ENCODE data around the gene THRB. TPM values are rescaled to one million over a fixed set of nuclear protein-coding genes. Genes with fewer than 3 reads are reported as not detected.

THRB gene
- total RNA-seq, 6 donors from 2014 or later = 5.5 to 15.2 (median 12.0) TPM

DNA sequence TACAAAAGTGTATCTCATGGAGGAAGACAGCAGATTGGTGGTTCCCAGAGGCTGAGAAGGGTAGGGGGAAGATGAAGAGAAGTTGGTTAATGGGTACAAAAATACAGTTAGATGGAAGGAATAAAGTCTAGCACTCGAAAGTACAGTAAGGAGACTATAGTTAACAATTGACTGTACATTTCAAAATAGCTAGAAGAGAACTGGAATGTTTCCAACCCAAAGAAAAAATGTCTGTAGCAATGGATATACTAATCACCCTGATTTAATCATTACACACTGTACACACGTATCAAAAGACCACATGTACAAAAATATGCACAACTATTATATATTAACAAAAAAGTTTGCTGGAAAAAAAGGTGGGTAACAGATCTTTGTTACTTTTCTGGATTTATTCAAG is 57.3 kb downstream of the THRB start:
- H3K27me3 ChIP-seq = no peaks in the 10 kb centered on the region
- no peaks in the 10 kb centered on the region for H3K4me1 ChIP-seq
- no peak for TF ChIP-seq POLR2AphosphoS5 (IDR thresholded peaks at IDR 0.05)
- TF ChIP-seq EP300 (IDR thresholded peaks at IDR 0.05) = no peak
- no peak for TF ChIP-seq POLR2A (IDR thresholded peaks at IDR 0.05)
- TF ChIP-seq, protein P1, sequence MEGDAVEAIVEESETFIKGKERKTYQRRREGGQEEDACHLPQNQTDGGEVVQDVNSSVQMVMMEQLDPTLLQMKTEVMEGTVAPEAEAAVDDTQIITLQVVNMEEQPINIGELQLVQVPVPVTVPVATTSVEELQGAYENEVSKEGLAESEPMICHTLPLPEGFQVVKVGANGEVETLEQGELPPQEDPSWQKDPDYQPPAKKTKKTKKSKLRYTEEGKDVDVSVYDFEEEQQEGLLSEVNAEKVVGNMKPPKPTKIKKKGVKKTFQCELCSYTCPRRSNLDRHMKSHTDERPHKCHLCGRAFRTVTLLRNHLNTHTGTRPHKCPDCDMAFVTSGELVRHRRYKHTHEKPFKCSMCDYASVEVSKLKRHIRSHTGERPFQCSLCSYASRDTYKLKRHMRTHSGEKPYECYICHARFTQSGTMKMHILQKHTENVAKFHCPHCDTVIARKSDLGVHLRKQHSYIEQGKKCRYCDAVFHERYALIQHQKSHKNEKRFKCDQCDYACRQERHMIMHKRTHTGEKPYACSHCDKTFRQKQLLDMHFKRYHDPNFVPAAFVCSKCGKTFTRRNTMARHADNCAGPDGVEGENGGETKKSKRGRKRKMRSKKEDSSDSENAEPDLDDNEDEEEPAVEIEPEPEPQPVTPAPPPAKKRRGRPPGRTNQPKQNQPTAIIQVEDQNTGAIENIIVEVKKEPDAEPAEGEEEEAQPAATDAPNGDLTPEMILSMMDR (IDR thresholded peaks at IDR 0.05) = no peak
- H3K9me3 ChIP-seq = no peaks in the 10 kb centered on the region
- H3K4me3 ChIP-seq = no peak overlapping the region
- no peak for ATAC-seq (ENCODE audit: low FRiP score in 2 of 2)
- no peaks in the 10 kb centered on the region for H3K36me3 ChIP-seq
- no peak overlapping the region for H3K27ac ChIP-seq
- no peak for DNase-seq
- WGBS, 2 donors = 56 to 60% methylated on average over 2 of the region's 2 CpGs

DNA sequence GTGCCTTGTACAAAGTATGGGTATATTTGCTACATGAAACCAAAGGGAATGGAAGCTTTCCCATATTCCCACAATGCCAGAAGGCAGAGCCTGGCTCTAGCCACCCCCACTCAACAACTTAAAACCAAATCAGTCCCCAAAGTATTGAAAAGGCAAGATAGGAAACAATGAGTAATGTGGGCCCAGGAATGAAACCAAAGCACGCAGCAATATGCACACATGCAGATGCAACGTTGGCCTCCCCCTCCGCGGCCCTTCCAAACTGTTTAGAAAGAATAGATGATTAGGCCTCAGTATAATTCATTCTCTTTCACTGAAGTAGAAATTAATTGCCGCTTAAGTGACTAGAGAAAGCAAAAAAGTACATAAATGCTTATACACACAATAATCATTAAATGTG is 59.1 kb downstream of the THRB start:
- 95% methylated on average over 5 of the region's 5 CpGs for WGBS, 2 donors
- ATAC-seq (ENCODE audit: low FRiP score in 2 of 2) (no peak), DNase-seq (no peak)
- Histone ChIP-seq H3K27ac (no peak overlapping the region), H3K4me3 (no peak overlapping the region), H3K36me3 (no peaks in the 10 kb centered on the region), H3K4me1 (no peaks in the 10 kb centered on the region), H3K9me3 (no peaks in the 10 kb centered on the region), H3K27me3 (no peaks in the 10 kb centered on the region)
- TF ChIP-seq, protein P1 (IDR thresholded peaks at IDR 0.05) = no peak
- TF ChIP-seq EP300 (IDR thresholded peaks at IDR 0.05) = no peak
- TF ChIP-seq POLR2AphosphoS5 (IDR thresholded peaks at IDR 0.05) = no peak
- TF ChIP-seq POLR2A (IDR thresholded peaks at IDR 0.05) = no peak

DNA sequence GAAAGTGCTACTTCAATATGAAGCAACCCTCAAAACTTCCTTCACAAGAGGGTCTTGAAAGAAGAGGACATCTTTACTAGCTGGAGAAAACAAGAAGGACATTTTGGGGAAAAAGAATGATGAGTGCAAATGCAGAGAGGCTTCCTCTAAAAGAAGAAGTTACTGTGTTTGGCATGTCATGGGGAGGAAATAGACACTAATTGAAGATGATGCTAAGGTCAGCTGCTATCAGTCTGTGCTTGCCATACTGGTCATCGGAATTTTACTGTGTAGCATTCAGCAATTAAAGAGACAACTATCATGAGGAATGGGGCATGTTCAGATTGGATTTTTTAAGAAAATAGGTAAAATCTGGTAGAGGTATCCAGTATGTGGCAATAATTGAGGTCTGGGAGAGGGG is 60.0 kb downstream of the THRB start:
- WGBS, 2 donors = 83 to 93% methylated on average over 1 of the region's 1 CpG
- H3K4me1 ChIP-seq = no peaks in the 10 kb centered on the region
- no peak overlapping the region for H3K27ac ChIP-seq
- DNase-seq = no peak
- no peaks in the 10 kb centered on the region for H3K27me3 ChIP-seq
- TF ChIP-seq POLR2A (IDR thresholded peaks at IDR 0.05) = no peak
- no peak for TF ChIP-seq POLR2AphosphoS5 (IDR thresholded peaks at IDR 0.05)
- no peak for TF ChIP-seq EP300 (IDR thresholded peaks at IDR 0.05)
- TF ChIP-seq, protein P1 (IDR thresholded peaks at IDR 0.05) = no peak
- no peak overlapping the region for H3K4me3 ChIP-seq
- H3K9me3 ChIP-seq = no peaks in the 10 kb centered on the region
- no peaks in the 10 kb centered on the region for H3K36me3 ChIP-seq
- no peak for ATAC-seq (ENCODE audit: low FRiP score in 2 of 2)

DNA sequence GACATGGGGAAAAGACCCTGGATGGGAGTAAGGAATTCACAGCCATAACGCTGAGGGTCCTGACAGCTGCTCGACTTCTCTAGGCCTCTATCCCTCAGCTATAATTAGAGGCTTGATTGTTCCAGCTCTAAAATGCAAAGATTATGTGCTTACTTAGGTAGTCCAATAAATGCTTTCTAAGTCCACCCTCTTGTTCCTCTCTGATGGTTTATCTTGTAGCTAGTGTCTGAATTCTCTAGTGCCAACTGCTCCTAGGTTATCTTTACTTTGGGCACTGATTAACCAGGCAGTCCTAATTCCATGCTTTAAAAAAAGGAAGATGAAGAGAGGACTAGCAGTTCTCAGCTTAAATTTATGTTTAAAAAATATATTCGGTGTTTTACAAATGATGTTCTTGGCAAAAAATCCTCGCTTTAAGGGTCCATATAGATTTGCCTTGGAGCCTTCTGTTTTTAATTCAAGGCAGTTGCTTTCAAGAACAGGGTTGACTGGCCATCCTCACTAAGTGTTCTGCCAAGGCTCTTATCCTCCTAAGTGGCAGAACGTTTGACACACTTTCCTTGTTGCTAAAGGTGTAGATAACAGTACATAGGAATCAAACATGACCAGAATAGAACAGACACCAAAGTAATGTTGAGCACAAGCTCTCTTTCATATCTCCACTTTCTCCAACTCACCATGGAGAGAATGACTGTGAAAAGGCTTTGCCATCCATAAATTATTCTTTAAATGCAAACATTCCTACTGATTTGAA is 60.6 kb downstream of the THRB start:
- no peak overlapping the region for H3K27ac ChIP-seq
- 80 to 81% methylated on average over 5 of the region's 5 CpGs for WGBS, 2 donors
- H3K36me3 ChIP-seq = no peaks in the 10 kb centered on the region
- H3K9me3 ChIP-seq = no peaks in the 10 kb centered on the region
- no peaks in the 10 kb centered on the region for H3K27me3 ChIP-seq
- TF ChIP-seq EP300 (IDR thresholded peaks at IDR 0.05) (no peak), POLR2A (IDR thresholded peaks at IDR 0.05) (no peak)
- TF ChIP-seq, protein P1 (IDR thresholded peaks at IDR 0.05) = no peak
- no peak for DNase-seq
- no peak overlapping the region for H3K4me3 ChIP-seq
- no peaks in the 10 kb centered on the region for H3K4me1 ChIP-seq
- ATAC-seq (ENCODE audit: low FRiP score in 2 of 2) = no peak

DNA sequence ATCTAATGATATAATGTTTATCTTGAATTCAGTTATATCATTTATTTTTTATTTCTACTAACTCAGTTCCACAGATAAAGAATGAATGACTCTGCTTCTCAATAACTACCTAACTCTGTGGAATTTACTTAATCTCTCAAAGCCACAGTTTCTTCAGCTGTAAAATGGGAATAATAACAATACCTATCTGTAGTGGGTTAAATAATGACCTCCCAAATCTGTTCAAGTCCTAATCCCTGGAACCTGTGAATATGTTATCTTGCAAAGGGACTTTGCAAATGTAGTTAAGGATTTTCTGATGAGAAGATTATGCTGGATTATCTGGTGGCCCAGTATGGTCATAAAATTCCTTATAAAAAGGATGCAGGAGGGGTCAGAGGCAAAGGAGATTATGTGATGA is 61.7 kb downstream of the THRB start:
- no peaks in the 10 kb centered on the region for H3K4me1 ChIP-seq
- no peak overlapping the region for H3K27ac ChIP-seq

More for the DNA sequence above, 61.7 kb downstream of the THRB start:
- Histone ChIP-seq H3K27me3 (no peaks in the 10 kb centered on the region), H3K9me3 (no peaks in the 10 kb centered on the region), H3K4me3 (no peak overlapping the region), H3K36me3 (no peaks in the 10 kb centered on the region)
- DNase-seq = no peak
- ATAC-seq (ENCODE audit: low FRiP score in 2 of 2) = no peak
- TF ChIP-seq EP300 (IDR thresholded peaks at IDR 0.05) = no peak
- TF ChIP-seq, protein P1 (IDR thresholded peaks at IDR 0.05) = no peak

Measured in upper lobe of left lung (tissue), 6 donors.